ENCODE results near the gene SPOCK3. TPM values are rescaled to one million over a fixed set of nuclear protein-coding genes. Genes with fewer than 3 reads are reported as not detected.
"Not testable (repeated sequence)": the region's sequence is repeated elsewhere in the genome, so short reads cannot be mapped to it uniquely, and the experiment has no call there.

The SPOCK3 gene
- total and polyA plus RNA-seq, 2 donors from 2014 or later = 0.25 to 0.84 TPM

DNA sequence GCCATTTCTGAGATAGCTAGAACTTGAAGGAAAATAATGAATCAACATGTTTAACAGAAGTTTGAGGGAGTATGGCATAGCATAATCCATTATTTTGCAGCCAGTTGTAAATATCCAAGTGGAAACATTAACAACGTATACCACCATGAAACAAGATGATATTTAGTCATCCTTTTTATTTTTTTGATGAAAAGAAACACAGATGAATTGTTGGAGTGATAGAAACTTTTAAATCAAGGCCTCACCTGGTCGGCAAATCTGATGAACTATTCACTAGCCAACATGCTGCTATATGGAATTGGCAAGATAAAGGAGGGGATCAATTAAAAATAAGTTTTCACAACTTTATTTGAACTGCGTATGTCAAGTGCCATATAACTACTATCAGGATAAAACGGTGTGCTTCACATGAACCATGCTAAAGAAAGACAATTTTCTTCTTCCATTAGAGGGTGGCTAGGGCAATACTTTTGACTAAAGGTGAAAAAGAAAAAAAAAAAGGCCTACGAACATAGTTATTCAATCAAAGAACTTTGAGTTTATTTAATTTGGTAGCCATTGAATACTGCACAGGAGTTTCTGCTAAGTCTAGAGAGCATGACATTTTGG is 510.7 kb downstream of the SPOCK3 start:
- Histone ChIP-seq H3K9me3 (ENCODE audit: control insufficient read depth in 2 of 3, insufficient read depth in 1 of 3, low read length in 3 of 3) (no peaks in the 10 kb centered on the region), H3K4me3 (ENCODE audit: low read length in 3 of 3) (no peak overlapping the region), H3K27me3 (ENCODE audit: control insufficient read depth, insufficient read depth, low read length) (no peaks in the 10 kb centered on the region), H3K4me1 (ENCODE audit: control insufficient read depth in 2 of 3, insufficient read depth in 2 of 3, low read depth in 1 of 3, low read length in 3 of 3) (no peaks in the 10 kb centered on the region), H3K36me3 (ENCODE audit: control insufficient read depth in 2 of 3, insufficient read depth in 3 of 3, low read length in 3 of 3) (no peaks in the 10 kb centered on the region), H3K27ac (ENCODE audit: low read depth in 2 of 2, low read length in 2 of 2) (no peak overlapping the region), H3K9ac (ENCODE audit: low read length in 3 of 3) (no peak overlapping the region)
- intact Hi-C loops (cut with DNase I) = no loop called here
- TF ChIP-seq, protein P1, sequence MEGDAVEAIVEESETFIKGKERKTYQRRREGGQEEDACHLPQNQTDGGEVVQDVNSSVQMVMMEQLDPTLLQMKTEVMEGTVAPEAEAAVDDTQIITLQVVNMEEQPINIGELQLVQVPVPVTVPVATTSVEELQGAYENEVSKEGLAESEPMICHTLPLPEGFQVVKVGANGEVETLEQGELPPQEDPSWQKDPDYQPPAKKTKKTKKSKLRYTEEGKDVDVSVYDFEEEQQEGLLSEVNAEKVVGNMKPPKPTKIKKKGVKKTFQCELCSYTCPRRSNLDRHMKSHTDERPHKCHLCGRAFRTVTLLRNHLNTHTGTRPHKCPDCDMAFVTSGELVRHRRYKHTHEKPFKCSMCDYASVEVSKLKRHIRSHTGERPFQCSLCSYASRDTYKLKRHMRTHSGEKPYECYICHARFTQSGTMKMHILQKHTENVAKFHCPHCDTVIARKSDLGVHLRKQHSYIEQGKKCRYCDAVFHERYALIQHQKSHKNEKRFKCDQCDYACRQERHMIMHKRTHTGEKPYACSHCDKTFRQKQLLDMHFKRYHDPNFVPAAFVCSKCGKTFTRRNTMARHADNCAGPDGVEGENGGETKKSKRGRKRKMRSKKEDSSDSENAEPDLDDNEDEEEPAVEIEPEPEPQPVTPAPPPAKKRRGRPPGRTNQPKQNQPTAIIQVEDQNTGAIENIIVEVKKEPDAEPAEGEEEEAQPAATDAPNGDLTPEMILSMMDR (IDR thresholded peaks at IDR 0.05; ENCODE audit: borderline replicate concordance, extremely low read depth, insufficient read depth) = no peak
- FAIRE-seq = no peak
- no peak for DNase-seq

DNA sequence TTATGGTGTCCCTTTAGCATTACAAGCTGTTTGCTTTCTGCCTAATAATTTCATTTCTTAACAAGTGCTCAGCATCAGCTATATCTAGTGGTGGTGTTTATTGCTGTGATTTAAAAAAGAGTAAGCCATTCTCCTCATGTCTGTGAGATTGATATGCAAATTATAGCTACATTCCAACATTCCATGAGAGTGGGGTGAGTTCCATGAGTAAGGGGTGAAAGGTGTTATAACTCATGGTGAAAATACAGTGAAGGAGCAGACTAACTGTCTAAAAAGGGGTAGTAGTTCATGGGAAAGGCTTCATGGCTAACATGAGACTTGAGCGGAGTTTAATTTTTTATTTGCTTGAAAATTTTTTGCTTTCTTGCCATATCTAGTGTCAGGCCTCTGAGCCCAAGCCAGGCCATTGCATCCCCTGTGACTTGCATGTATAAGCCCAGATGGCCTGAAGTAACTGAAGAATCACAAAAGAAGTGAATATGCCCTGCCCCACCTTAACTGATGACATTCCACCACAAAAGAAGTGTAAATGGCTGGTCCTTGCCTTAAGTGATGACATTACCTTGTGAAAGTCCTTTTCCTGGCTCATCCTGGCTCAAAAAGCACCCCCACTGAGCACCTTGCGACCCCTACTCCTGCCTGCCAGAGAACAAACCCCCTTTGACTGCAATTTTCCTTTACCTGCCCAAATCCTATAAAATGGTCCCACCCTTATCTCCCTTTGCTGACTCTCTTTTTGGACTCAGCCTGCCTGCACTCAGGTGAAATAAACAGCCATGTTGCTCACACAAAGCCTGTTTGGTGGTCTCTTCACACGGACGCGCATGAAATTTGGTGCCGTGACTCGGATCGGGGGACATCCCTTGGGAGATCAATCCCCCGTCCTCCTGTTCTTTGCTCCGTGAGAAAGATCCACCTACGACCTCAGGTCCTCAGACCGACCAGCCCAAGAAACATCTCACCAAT is 518.3 kb downstream of the SPOCK3 start:
- H3K27me3 ChIP-seq (ENCODE audit: control insufficient read depth, insufficient read depth, low read length); FAIRE-seq; DNase-seq; H3K9me3 ChIP-seq (ENCODE audit: control insufficient read depth in 2 of 3, insufficient read depth in 1 of 3, low read length in 3 of 3); H3K27ac ChIP-seq (ENCODE audit: low read depth in 2 of 2, low read length in 2 of 2); H3K4me3 ChIP-seq (ENCODE audit: low read length in 3 of 3); H3K4me1 ChIP-seq (ENCODE audit: control insufficient read depth in 2 of 3, insufficient read depth in 2 of 3, low read depth in 1 of 3, low read length in 3 of 3); intact Hi-C loops (cut with DNase I); H3K9ac ChIP-seq (ENCODE audit: low read length in 3 of 3); H3K36me3 ChIP-seq (ENCODE audit: control insufficient read depth in 2 of 3, insufficient read depth in 3 of 3, low read length in 3 of 3): not testable (repeated sequence)

DNA sequence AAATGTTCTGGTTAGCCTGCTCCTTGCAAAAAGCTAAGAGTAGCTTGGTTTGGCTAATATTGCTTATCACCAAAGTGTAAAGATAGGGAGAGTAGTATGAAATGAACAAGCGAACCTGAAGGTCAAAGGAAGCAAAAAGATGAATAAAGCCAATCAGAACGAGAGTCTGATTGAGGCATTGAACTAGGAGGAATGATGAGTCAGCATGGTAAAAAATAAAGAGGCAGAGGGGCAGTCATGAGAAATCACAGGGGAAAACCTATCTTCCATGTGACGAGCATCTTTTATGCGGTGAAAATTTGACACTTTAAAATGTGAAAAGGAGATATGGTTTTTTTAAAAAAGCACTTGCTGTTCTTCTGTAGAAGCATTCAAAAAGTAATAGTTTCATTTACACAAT is 533.7 kb downstream of the SPOCK3 start:
- no peak overlapping the region for H3K4me3 ChIP-seq (ENCODE audit: low read length in 3 of 3)
- no peaks in the 10 kb centered on the region for H3K4me1 ChIP-seq (ENCODE audit: control insufficient read depth in 2 of 3, insufficient read depth in 2 of 3, low read depth in 1 of 3, low read length in 3 of 3)
- no peak overlapping the region for H3K9ac ChIP-seq (ENCODE audit: low read length in 3 of 3)
- TF ChIP-seq, protein P1 (IDR thresholded peaks at IDR 0.05; ENCODE audit: borderline replicate concordance, extremely low read depth, insufficient read depth) = no peak
- H3K27ac ChIP-seq (ENCODE audit: low read depth in 2 of 2, low read length in 2 of 2) = no peak overlapping the region
- H3K9me3 ChIP-seq (ENCODE audit: control insufficient read depth in 2 of 3, insufficient read depth in 1 of 3, low read length in 3 of 3) = peaks cover 0 to 4% (median 0%) of the 10 kb centered on the region in 3 donors
- H3K27me3 ChIP-seq (ENCODE audit: control insufficient read depth, insufficient read depth, low read length) = no peaks in the 10 kb centered on the region
- intact Hi-C loops (cut with DNase I) = no loop called here
- DNase-seq = no peak
- no peaks in the 10 kb centered on the region for H3K36me3 ChIP-seq (ENCODE audit: control insufficient read depth in 2 of 3, insufficient read depth in 3 of 3, low read length in 3 of 3)
- FAIRE-seq = no peak

DNA sequence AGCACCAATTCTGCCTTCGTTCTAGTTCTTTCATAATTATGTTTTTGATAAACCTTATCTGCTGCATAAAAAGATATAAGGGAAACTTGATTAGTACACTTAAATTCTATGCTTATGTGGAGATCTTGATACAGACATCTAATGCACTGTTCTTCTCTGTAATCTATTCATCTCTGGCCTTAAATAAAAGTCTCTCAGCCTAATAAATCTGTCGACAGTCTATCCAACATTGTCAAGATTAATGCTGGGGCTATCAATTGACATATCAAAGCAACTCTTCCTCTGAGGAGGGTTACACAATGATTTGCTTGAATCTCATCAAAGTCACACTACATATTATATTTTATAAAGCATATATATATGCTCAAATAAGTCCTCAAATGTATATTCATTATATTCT is 545.5 kb downstream of the SPOCK3 start:
- no peak overlapping the region for H3K9ac ChIP-seq (ENCODE audit: low read length in 3 of 3)
- FAIRE-seq = no peak
- no peaks in the 10 kb centered on the region for H3K36me3 ChIP-seq (ENCODE audit: control insufficient read depth in 2 of 3, insufficient read depth in 3 of 3, low read length in 3 of 3)
- peaks cover 0 to 2% (median 0%) of the 10 kb centered on the region in 3 donors for H3K9me3 ChIP-seq (ENCODE audit: control insufficient read depth in 2 of 3, insufficient read depth in 1 of 3, low read length in 3 of 3)
- intact Hi-C loops (cut with DNase I) = no loop called here
- no peak overlapping the region for H3K27ac ChIP-seq (ENCODE audit: low read depth in 2 of 2, low read length in 2 of 2)
- TF ChIP-seq, protein P1 (IDR thresholded peaks at IDR 0.05; ENCODE audit: borderline replicate concordance, extremely low read depth, insufficient read depth) = no peak
- no peaks in the 10 kb centered on the region for H3K27me3 ChIP-seq (ENCODE audit: control insufficient read depth, insufficient read depth, low read length)
- H3K4me1 ChIP-seq (ENCODE audit: control insufficient read depth in 2 of 3, insufficient read depth in 2 of 3, low read depth in 1 of 3, low read length in 3 of 3) = no peaks in the 10 kb centered on the region
- no peak for DNase-seq
- H3K4me3 ChIP-seq (ENCODE audit: low read length in 3 of 3) = no peak overlapping the region

Measured in kidney (tissue), 14 donors.